Measurements from ENCODE around the gene RPS25. TPM values are rescaled to one million over a fixed set of nuclear protein-coding genes. Genes with fewer than 3 reads are reported as not detected.
A peak's percentile ranks its signal among the peaks of the same experiment; 100 is the strongest.

RPS25 gene
- total and polyA plus RNA-seq, 10 of the 15 experiments (the other 5 are each of a cell fraction or from before 2014, with no cell fraction given): 886 to 3,746 (median 3,066) TPM

DNA sequence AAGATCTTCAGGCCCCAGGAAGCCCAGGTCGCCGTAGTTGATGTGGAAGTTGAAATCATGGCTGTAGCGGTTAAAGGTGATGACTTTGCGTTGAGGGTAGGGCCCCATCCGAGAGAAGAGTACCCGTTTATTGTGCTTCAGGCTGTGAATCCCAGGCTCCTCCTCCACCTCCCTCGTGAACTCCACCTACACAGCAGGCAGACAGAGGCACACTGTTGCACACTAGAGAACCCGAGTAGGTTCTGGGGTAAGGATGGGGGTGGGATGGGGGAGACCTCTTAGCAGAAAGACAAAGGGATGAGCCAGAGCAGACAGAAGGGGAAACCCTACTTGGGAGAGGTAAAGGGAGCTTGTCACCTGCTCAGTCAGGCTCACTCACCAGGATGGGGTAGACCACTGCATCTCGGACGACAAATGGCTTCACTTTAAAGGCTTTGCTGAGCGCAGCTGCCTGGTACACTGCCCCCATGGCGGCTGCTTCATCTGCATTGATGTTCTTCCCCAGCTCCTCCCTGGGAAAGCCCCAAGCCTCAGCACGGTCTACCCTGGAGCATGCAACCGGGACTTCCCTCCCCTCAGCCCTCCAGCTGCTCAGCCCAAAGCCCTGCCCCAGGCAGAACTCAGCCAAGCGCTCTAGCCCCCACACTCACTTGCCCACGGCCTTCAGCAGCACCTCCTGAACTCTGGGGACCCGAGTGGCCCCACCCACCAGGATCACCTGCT, 33.5 kb upstream of the RPS25 start (continued):
- 0 out of 2 replicates have a peak, but pooled peaks have one; percentile 37 for TF ChIP-seq RB1 (IDR thresholded peaks at IDR 0.05; ENCODE audit: borderline replicate concordance)
- no peak for TF ChIP-seq EED (IDR thresholded peaks at IDR 0.05; ENCODE audit: low read depth)
- TF ChIP-seq IKZF2 (IDR thresholded peaks at IDR 0.05): peak; percentile 35 to 63; a peak in 3 of 4 replicates
- TF ChIP-seq DPF2 (IDR thresholded peaks at IDR 0.05): peak; percentile 71
- TF ChIP-seq POU2F2 (IDR thresholded peaks at IDR 0.05; ENCODE audit: borderline replicate concordance, low read depth, low read length): peak; percentile 63; the same call in 2 of the 3 replicates

- Histone ChIP-seq H4K20me1 (ENCODE audit: control insufficient read depth, insufficient read depth) (no peaks in the 10 kb centered on the region), H3K9ac (ENCODE audit: control insufficient read depth, insufficient read depth, low read length) (no peak overlapping the region), H3K36me3 (ENCODE audit: control insufficient read depth in 2 of 2, insufficient read depth in 2 of 2, low read length in 1 of 2) (peaks cover 47 to 48% of the 10 kb centered on the region in 2 experiments), H2AFZ (ENCODE audit: control insufficient read depth, low read depth, low read length) (no peak overlapping the region), H3K27me3 (replicated peaks in 1 of 2; ENCODE audit: control insufficient read depth in 2 of 2, insufficient read depth in 2 of 2, low read length in 1 of 2) (no peaks in the 10 kb centered on the region), H3K79me2 (ENCODE audit: control insufficient read depth, insufficient read depth, low read length) (peaks cover 11% of the 10 kb centered on the region), H3K9me3 (replicated peaks; ENCODE audit: control insufficient read depth, insufficient read depth, low read length) (no peaks in the 10 kb centered on the region), H3K27ac (ENCODE audit: control insufficient read depth, insufficient read depth) (no peak overlapping the region), H3K4me3 (no peak overlapping the region), H3K4me2 (ENCODE audit: control insufficient read depth, insufficient read depth) (no peak overlapping the region), H3K4me1 (ENCODE audit: control insufficient read depth, insufficient read depth, low read length) (peaks cover 24% of the 10 kb centered on the region)
- in situ Hi-C loops (cut with MboI) (no loop called here), intact Hi-C loops (cut with micrococcal nuclease; ENCODE audit: unreplicated experiment) (no loop called here)
- no peak for DNase-seq (ENCODE audit: low read depth, low spot score)
- SMC1A ChIA-PET (ENCODE audit: uncharacterized antibody, unreplicated experiment): no interaction called here
- RAD21 ChIA-PET (ENCODE audit: unreplicated experiment): no interaction called here
- POLR2A ChIA-PET: interaction anchor here (1.1 to 2.5 kb wide), 2 partner anchors 7 to 19 kb away, joined by 3 to 10 read pairs; partner anchors contain the start of gene VPS11
- no peak for FAIRE-seq
- ATAC-seq: no peak
- BruUV-seq (replicated peaks): no TSS peak
- WGBS (ENCODE audit: insufficient coverage, insufficient replicate concordance, low lambda C conversion rate, missing lambda C conversion rate): 86% methylated on average over 7 of the region's 7 CpGs
- CTCF ChIA-PET: no interaction called here
- TF ChIP-seq, protein P1, sequence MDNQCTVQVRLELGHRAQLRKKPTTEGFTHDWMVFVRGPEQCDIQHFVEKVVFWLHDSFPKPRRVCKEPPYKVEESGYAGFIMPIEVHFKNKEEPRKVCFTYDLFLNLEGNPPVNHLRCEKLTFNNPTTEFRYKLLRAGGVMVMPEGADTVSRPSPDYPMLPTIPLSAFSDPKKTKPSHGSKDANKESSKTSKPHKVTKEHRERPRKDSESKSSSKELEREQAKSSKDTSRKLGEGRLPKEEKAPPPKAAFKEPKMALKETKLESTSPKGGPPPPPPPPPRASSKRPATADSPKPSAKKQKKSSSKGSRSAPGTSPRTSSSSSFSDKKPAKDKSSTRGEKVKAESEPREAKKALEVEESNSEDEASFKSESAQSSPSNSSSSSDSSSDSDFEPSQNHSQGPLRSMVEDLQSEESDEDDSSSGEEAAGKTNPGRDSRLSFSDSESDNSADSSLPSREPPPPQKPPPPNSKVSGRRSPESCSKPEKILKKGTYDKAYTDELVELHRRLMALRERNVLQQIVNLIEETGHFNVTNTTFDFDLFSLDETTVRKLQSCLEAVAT (IDR thresholded peaks at IDR 0.05): no peak
- TF ChIP-seq MTA3 (IDR thresholded peaks at IDR 0.05; ENCODE audit: borderline replicate concordance, low read length) (no peak), FOXK2 (IDR thresholded peaks at IDR 0.05) (no peak), CHD4 (IDR thresholded peaks at IDR 0.05) (no peak), GABPA (IDR thresholded peaks at IDR 0.05; ENCODE audit: low read depth) (no peak), PAX5 (IDR thresholded peaks at IDR 0.05; ENCODE audit: borderline replicate concordance, low read depth, low read length) (no peak), EP300 (IDR thresholded peaks at IDR 0.05; ENCODE audit: borderline replicate concordance in 1 of 2, control insufficient read depth in 1 of 2, low read depth in 2 of 2, low read length in 2 of 2) (no peak), PML (IDR thresholded peaks at IDR 0.05; ENCODE audit: low read length) (no peak), FOXM1 (IDR thresholded peaks at IDR 0.05; ENCODE audit: low read depth, low read length) (no peak), E2F8 (IDR thresholded peaks at IDR 0.05; ENCODE audit: low read depth, partially characterized antibody) (no peak), STAT3 (IDR thresholded peaks at IDR 0.05; ENCODE audit: low read depth, low read length) (no peak), HDAC6 (IDR thresholded peaks at IDR 0.05; ENCODE audit: unreplicated experiment) (no peak), PKNOX1 (IDR thresholded peaks at IDR 0.05) (no peak), EZH2 (IDR thresholded peaks at IDR 0.05; ENCODE audit: borderline replicate concordance, control insufficient read depth, low read depth, low read length) (no peak)
These were observed 30.9 kb upstream of the RPS25 start for GRCh38 chr11:119049081-119049480.
